Muscle layer of duodenum (tissue), 2 donors: ENCODE results near the gene LILRA6.
"Not testable (repeated sequence)": the region's sequence is repeated elsewhere in the genome, so short reads cannot be mapped to it uniquely, and the experiment has no call there.

Experiments used
- H3K27ac ChIP-seq: one replicate; pipeline ENCODE4 v1.7.0; 2013; ENCODE audit warnings: mild to moderate bottlenecking, low read length
- H3K27me3 ChIP-seq: one replicate; pipeline ENCODE4 v1.7.0; 2013; ENCODE audit warnings: low read depth, mild to moderate bottlenecking, control low read depth, low read length
- H3K36me3 ChIP-seq, 2 donors: one replicate each; pipeline ENCODE4 v1.7.0; 2013; ENCODE audit warnings: low read length in 2 of 2, control low read depth in 1 of 2, mild to moderate bottlenecking in 1 of 2; ENCODE audit not compliant: insufficient read depth in 2 of 2, control insufficient read depth in 1 of 2
- H3K4me1 ChIP-seq, 2 donors: one replicate each; pipeline ENCODE4 v1.7.0; 2013; ENCODE audit warnings: low read length in 2 of 2, mild to moderate bottlenecking in 2 of 2, control low read depth in 1 of 2, moderate library complexity in 1 of 2; ENCODE audit not compliant: insufficient read depth in 2 of 2, control insufficient read depth in 1 of 2
- H3K4me3 ChIP-seq, 2 donors: one replicate each; pipeline ENCODE4 v1.7.0; 2013; ENCODE audit warnings: low read length in 2 of 2, low read depth in 1 of 2, mild to moderate bottlenecking in 1 of 2
- H3K9me3 ChIP-seq, 2 donors: one replicate each; pipeline ENCODE4 v1.7.0; 2013; ENCODE audit warnings: low read length in 2 of 2, control low read depth in 1 of 2, mild to moderate bottlenecking in 1 of 2; ENCODE audit not compliant: control insufficient read depth in 1 of 2
- donor health status: healthy.

LILRA6 gene

DNA sequence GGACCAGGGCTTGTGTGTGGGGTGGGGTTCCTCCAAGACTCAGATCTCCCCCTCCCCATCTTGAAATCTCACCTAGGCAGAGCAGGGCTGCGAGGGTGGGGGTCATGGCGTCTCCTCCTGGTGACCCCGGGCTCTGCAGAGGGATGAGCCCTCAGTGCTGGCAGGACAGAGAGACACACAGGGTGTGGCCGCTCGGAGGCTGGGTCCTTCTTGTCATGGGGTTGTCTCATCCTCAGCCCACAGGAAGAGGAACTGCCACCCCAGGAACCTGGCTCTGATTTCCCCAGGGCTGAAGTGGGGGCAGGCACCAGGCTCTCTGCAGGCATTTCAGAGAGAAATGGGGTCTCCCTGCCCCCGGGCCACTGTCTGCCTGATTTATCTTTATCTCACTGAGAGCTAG lies at the start of gene LILRA6:
Gene LILRA6 (minus strand): TSS at position 145 of the 400 bp plus-strand sequence.
- not testable (repeated sequence) for H3K27ac ChIP-seq, H3K36me3 ChIP-seq, H3K4me3 ChIP-seq, H3K27me3 ChIP-seq, H3K9me3 ChIP-seq, H3K4me1 ChIP-seq

DNA sequence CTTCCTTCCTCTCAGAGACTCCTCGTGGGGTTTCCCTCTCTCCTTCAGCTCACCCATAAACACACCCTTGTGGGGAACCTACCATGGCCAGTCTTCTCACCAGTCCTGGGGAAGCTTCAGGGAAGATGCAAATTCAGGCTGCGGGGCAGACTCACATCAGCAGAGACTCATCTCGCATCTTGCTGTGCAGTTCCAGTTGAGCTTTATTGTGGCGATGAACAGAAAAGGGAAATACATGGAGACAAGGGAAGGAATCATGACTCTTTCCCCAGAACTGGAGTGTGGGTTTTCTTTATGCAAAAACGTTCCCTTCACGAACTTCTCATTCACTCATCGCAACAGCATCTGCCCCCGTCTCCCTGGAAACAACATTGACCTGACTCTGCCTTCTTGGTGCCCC lies 46.6 kb upstream of the LILRA6 start:
- not testable (repeated sequence) for H3K4me3 ChIP-seq, H3K9me3 ChIP-seq, H3K4me1 ChIP-seq, H3K36me3 ChIP-seq, H3K27me3 ChIP-seq, H3K27ac ChIP-seq

DNA sequence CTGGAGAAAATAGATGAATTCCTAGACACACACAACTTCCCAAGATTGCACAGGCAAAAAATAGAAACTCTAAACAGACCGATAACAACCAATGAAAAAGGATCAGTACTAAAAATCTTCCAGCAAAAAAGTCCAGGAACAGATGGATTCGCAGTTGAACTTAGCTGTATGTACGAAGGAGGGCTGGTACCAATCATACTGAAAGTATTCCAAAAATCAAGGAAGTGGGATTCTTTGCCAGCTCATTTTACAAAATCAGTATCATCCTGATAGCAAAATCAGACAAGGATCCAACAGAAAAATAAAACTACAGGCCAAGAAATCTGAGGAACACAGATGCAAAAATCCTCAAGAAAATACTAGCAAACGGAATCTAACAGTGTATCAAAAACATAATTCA lies 44.9 kb upstream of the LILRA6 start:
- Histone ChIP-seq H3K4me1 (no peaks in the 10 kb centered on the region), H3K27me3 (peaks cover 5% of the 10 kb centered on the region), H3K36me3 (no peaks in the 10 kb centered on the region), H3K9me3 (no peaks in the 10 kb centered on the region), H3K27ac (no peak overlapping the region), H3K4me3 (no peak overlapping the region)

DNA sequence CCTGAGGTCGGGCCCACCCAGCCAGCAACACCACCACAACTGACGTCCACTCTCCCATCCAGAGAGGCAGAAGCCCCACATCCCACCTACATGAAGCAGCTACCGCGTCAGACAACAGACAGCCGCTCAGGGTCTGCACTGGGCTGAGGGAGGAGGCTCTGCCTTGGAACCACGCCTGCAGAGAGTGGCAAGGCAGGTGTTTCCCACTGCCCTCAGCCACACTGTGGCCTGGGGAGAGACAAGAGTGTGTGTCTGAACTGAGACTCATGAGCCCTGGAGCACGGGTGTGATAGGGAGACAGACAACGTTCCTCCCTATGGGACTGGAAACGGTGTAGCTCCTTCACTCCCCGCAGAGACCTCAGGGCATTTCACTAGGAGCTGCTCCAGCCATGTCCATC lies 43.7 kb upstream of the LILRA6 start:
- H3K4me3 ChIP-seq, H3K27me3 ChIP-seq, H3K36me3 ChIP-seq, H3K4me1 ChIP-seq, H3K9me3 ChIP-seq, H3K27ac ChIP-seq: not testable (repeated sequence)

DNA sequence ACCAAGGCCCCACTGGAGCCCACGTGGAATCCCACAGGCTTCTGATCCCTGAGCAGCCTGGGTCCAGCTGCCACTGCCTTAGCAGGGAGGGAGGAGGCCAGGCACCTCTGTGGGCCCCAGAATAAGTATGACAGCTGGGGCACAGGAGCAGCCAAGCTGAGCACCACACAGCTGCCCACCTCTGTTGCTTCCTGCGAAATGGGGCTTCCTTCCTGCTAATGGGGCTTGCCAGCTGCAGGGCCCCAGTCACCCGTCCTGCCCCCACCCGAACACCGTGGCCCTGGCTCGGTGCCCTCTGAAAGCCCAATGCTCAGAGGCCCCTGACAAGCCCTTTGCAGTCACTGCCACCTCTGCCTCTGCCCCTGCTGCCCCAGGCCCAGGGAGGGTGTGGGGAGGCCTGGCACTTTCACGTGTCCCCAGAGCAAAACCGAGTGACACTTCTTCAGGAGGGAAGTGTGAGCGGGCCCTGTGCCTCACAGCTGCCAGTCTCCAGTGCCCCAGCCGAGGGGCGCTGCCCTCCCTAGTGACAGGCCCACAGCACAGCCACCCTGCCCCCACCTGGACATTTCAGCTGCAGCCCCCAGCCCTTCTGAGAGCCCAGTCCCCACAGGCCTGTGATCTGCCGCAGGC lies 43.0 kb upstream of the LILRA6 start:
- H3K36me3 ChIP-seq, H3K4me3 ChIP-seq, H3K9me3 ChIP-seq, H3K27ac ChIP-seq, H3K4me1 ChIP-seq, H3K27me3 ChIP-seq: not testable (repeated sequence)

DNA sequence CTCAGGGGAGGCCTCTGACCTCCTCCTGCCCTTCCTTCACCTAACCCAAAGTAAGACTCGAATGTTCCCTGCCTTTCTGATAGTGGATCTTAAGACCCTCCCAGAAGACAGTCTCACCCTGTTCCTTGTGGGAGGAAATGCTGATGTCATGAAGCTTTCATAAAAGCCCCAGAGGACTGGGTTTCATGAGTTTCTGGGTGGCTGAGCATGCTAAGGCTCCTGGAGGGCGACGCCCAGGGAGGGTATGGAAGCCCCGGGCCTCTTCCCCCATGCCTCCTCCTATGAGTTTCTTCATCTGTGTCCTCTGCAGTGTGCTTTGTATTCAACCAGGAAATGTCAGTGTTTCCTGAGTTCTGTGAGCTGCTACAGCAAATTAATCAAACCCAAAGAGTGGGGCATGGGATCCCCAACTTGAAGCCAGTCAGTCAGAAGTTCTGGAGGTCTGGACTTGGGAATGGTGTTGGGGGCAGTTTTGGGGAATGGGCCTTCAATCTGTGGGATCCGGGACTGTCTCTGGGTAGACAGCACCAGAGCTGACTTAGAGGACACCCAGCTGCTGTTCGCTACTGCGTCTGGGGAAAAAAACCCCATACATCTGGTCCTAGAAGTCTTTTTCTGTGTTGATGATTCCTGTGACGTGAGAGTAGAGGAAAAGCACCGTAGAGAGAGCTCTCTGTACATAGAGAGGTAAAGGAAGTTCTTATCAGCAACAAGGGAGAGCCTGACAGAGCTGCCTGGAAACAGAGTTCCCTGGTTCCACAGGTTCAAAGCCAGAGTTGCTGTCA lies 40.3 kb upstream of the LILRA6 start:
- H3K27me3 ChIP-seq, result peaks cover 6% of the 10 kb centered on the region
- H3K27ac ChIP-seq, result no peak overlapping the region
- no peaks in the 10 kb centered on the region for H3K4me1 ChIP-seq
- no peak overlapping the region for H3K4me3 ChIP-seq
- H3K9me3 ChIP-seq, result no peaks in the 10 kb centered on the region
- H3K36me3 ChIP-seq, result no peaks in the 10 kb centered on the region

DNA sequence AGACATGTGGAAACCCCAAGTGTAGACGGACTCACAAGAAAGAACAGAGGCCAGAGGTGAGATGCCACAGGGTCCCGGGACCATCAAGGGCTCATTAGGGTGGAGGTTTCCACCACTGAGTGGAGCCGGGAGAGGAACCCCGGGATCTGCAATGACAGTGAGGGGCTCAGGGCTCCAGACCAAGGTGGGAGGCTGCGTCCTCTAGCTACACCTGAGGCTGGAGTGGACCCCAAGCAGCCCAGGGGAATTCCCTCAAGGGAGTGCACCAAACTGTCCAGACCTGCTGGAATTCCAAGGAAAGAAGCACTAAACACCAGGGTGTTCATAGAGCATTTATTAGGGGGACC lies 39.1 kb upstream of the LILRA6 start:
- not testable (repeated sequence) for H3K9me3 ChIP-seq, H3K27me3 ChIP-seq, H3K27ac ChIP-seq

DNA sequence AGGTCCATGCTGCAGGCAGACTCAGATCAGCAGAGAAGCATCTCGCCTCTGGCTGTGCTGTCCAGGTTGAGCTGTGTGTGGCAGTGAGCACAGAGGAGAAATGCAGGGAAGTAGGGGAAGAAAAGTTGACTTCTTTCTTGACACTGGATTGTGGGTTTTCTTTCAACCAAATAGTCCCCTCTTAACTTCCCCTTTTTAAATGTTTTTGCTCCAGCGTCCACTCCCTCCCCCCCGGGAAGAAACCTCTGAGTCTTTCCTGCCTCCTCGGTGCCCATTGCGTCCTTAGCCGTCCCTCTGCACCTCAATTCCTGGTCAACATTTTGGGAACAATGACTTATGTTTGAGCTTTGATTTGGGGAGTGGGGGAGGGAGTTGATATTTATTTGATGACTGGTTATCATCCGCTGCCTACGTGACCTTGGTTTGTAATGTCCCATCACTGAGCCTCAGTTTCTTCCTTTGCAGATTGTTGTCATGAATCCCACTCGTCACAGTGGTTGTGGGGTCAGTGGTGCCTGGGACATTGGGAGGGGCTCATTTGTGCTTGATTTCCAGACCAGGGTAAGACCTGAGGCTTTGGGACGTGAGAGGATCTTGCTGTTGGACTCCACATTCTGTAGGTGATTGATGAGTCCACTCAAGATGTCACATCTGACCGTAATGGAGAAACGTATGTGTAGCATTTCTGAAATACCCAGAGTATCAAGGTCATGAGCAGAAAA lies 38.6 kb upstream of the LILRA6 start, which contains the start of gene LILRB2:
Gene LILRB2 (minus strand): TSS at position 104 of the 722 bp plus-strand sequence. CDS start 614 bp downstream, outside the sequence.
- Histone ChIP-seq H3K27me3 (peaks cover 6% of the 10 kb centered on the region), H3K4me1 (no peaks in the 10 kb centered on the region), H3K36me3 (no peaks in the 10 kb centered on the region), H3K4me3 (peak within 1 kb of the TSS in 1 of 2 donors; percentile 44), H3K27ac (no peak within 1 kb of the TSS), H3K9me3 (no peaks in the 10 kb centered on the region)

More for the DNA sequence above, 39.1 kb upstream of the LILRA6 start:
- not testable (repeated sequence) for H3K36me3 ChIP-seq, H3K4me3 ChIP-seq, H3K4me1 ChIP-seq

DNA sequence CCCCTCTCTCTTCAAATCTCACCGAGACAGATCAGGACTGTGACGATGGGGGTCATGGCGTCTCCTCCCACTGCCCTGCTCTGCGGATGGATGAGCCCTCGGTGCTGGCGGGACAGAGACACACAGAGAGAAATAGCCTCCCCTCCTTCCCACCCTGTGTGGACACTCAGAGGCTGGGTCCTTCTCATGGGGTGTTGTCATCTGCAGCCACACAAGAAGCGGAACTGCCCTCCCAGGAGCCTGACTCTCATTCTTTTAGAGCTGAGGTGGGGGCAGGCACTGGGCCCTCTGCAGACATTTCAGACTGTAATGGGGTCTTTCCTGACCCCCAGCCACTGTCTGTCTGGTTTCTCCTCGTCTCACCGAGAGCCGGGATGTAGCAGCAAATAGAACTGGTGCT lies 37.9 kb upstream of the LILRA6 start:
- peak overlapping the region in 1 of 2 donors; percentile 44 for H3K4me3 ChIP-seq
- not testable (repeated sequence) for H3K27me3 ChIP-seq, H3K36me3 ChIP-seq, H3K4me1 ChIP-seq, H3K9me3 ChIP-seq, H3K27ac ChIP-seq

DNA sequence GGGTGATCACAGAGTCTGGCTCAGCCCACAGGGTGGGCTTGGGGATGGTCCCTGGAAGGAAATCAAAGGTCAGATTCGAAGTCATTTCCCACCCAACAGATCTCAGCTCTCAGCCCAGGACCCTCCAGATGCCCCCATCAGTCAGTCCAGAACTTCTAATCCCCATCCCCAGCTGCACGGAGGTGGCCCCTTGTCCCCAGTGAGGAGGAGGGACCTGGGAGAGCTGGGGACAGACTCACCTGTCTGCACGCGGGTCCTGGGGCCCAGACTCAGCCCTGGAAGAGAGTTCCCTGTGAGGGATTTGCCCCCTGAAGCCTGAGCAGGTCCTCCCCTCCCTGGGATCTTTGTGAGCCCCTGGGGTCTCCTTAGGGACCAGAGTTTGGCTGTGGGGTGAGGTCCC lies 37.4 kb upstream of the LILRA6 start:
- H3K4me1 ChIP-seq, H3K27ac ChIP-seq, H3K9me3 ChIP-seq, H3K36me3 ChIP-seq, H3K27me3 ChIP-seq: not testable (repeated sequence)
- peak overlapping the region in 1 of 2 donors; percentile 44 for H3K4me3 ChIP-seq

DNA sequence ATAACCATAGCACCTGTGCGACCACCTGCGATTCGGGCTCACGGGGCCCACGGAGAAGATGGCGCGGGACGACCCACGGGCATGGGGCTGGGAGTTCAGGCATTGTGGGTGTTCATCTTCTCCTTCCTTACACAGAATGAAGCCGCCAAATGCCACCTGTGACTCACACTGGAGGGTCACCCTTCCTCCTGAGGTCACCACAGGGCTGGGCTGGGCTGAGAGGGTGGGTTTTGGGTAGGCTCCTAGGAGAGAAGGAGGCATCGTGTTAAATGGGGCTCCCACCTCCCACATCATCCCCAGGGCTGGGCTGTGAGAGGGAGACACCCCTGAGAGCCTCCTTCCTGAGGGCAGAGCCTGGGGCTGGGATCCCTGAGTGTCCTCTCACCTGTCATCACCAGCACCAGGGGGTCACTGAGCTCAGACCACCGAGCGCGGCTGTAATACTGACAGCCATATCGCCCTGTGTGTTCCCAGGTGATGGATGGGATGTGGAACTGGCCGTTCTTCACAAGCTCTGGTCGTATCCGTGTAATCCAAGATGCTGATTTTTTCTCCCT lies 36.9 kb upstream of the LILRA6 start:
- no peaks in the 10 kb centered on the region for H3K4me1 ChIP-seq
- H3K27ac ChIP-seq, result no peak overlapping the region
- H3K9me3 ChIP-seq, result no peaks in the 10 kb centered on the region
- H3K4me3 ChIP-seq, result peak overlapping the region in 1 of 2 donors; percentile 44
- no peaks in the 10 kb centered on the region for H3K36me3 ChIP-seq
- H3K27me3 ChIP-seq, result peaks cover 6% of the 10 kb centered on the region
